ENCODE results near the gene LLGL2.

The LLGL2 gene

DNA sequence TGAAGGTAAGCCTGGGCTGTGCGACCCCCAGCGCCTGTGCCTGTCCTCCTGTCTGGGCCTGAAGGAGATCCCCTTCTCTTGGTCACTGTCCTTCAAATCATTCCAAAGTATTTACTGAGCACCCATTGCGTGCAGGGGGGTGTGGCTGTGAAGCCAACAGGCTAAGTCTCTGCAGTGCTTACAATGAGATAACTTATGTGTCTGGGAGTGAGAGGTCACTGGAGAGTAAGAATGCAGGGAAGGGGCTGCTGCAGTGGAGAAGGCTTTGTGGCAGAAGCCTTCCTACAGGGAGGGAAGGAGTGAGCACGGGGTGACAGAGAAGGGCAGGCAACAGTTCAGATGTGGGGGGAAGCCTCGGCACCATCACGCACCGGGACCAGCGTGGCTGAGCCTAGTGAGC lies 96.6 kb downstream of the LLGL2 start:
- in situ Hi-C loops (cut with MboI; ENCODE audit: low sequenced_read_pairs, unreplicated experiment), result no loop called here
- no peak for DNase-seq (ENCODE audit: low spot score)
- TF ChIP-seq, protein P1, sequence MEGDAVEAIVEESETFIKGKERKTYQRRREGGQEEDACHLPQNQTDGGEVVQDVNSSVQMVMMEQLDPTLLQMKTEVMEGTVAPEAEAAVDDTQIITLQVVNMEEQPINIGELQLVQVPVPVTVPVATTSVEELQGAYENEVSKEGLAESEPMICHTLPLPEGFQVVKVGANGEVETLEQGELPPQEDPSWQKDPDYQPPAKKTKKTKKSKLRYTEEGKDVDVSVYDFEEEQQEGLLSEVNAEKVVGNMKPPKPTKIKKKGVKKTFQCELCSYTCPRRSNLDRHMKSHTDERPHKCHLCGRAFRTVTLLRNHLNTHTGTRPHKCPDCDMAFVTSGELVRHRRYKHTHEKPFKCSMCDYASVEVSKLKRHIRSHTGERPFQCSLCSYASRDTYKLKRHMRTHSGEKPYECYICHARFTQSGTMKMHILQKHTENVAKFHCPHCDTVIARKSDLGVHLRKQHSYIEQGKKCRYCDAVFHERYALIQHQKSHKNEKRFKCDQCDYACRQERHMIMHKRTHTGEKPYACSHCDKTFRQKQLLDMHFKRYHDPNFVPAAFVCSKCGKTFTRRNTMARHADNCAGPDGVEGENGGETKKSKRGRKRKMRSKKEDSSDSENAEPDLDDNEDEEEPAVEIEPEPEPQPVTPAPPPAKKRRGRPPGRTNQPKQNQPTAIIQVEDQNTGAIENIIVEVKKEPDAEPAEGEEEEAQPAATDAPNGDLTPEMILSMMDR (IDR thresholded peaks at IDR 0.05; ENCODE audit: borderline replicate concordance, control extremely low read depth, extremely low read depth, insufficient read depth, missing control alignments), result no peak

DNA sequence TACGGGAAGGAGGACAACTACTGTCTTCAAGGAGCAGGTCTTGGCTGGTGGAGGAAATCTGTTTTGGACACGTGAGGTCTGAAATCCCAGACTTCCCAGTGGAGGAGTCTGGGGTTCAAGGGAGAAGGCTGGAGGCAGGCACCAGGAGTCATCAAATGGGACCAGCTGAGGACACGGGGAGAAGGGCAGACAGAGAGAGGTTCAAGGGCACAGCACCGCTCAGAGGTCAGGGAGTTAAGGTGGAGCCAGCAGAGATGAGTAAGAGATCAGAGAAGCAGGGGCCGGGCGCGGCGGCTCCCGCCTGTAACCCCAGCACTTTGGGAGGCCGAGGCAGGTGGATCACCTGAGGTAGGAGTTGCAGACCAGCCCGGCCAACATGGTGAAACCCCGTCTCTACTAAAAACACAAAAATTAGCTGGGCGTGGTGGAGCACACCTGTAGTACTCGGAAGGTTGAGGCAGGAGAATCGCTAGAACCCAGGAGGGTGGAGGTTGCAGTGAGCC lies 97.3 kb downstream of the LLGL2 start:
- DNase-seq (ENCODE audit: low spot score), result no peak
- TF ChIP-seq, protein P1 (IDR thresholded peaks at IDR 0.05; ENCODE audit: borderline replicate concordance, control extremely low read depth, extremely low read depth, insufficient read depth, missing control alignments), result no peak
- in situ Hi-C loops (cut with MboI; ENCODE audit: low sequenced_read_pairs, unreplicated experiment), result no loop called here

DNA sequence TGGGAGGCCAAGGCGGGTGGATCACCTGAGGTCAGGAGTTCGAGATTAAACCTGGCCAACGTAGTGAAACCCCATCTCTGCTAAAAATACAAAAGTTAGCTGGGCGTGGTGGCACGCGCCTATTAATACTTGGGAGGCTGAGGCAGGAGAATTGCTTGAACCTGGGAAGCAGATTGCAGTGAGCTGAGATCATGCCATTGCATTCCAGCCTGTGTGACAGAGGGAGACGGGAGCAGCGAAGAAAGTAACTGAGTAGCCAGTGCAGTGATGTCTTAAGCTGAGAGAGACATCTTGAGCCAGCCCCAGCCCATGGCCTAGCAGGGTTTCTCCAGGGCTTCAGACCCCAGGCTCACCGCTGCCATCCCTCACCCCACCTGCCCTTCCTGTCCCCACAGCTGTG lies 97.9 kb downstream of the LLGL2 start:
- TF ChIP-seq, protein P1 (IDR thresholded peaks at IDR 0.05; ENCODE audit: borderline replicate concordance, control extremely low read depth, extremely low read depth, insufficient read depth, missing control alignments), result no peak
- in situ Hi-C loops (cut with MboI; ENCODE audit: low sequenced_read_pairs, unreplicated experiment), result no loop called here

DNA sequence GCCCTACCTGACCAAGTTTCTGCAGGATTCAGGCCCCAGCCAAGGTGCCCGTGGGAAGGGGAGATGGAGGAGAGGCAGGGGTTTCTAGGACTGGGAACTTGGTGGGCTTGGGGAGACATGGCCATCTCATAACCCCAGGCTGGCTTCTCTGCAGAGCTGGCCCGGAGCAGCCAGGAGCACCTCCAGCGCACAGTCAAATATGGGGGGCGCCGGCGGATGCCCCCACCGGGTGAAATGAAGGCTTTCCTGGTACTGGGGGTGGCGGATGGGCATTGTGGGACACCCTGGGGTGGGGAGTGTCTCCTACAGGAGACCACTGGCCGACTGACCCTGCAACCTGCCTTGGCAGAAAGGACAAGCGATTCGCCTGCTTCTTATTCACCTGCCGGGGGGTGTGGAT lies 98.5 kb downstream of the LLGL2 start:
- DNase-seq (ENCODE audit: low spot score), result no peak
- in situ Hi-C loops (cut with MboI; ENCODE audit: low sequenced_read_pairs, unreplicated experiment), result no loop called here
- TF ChIP-seq, protein P1 (IDR thresholded peaks at IDR 0.05; ENCODE audit: borderline replicate concordance, control extremely low read depth, extremely low read depth, insufficient read depth, missing control alignments), result no peak

More for the DNA sequence above, 97.9 kb downstream of the LLGL2 start:
- no peak for DNase-seq (ENCODE audit: low spot score)

Measured in GM13976 (cell line).